GM23248 (cell line): ENCODE measurements around the gene SH2D4B. TPM values are rescaled to one million over a fixed set of nuclear protein-coding genes. Genes with fewer than 3 reads are reported as not detected.

ENCODE experiments used
- DNase-seq: peaks from one replicate; pipeline ENCODE4 v3.0.0-alpha.2; 2015
- H2AFZ ChIP-seq: fragments of 200-600 bp; sonication (generic); 2 replicates; pipeline ENCODE4 v1.6.1; 2016; ENCODE audit warnings: antibody characterized with exemption
- H3F3A ChIP-seq: fragments of 200-600 bp; sonication (generic); 2 replicates; pipeline ENCODE4 v1.6.1; 2016; ENCODE audit warnings: mild to moderate bottlenecking, antibody characterized with exemption, mixed run types; ENCODE audit not compliant: insufficient read depth
- H3K27ac ChIP-seq: fragments of 200-600 bp; sonication (generic); 2 replicates; pipeline ENCODE4 v1.5.1; 2016; ENCODE audit warnings: mild to moderate bottlenecking
- H3K27me3 ChIP-seq: fragments of 200-600 bp; sonication (generic); replicated peaks from 2 replicates; pipeline ENCODE4 v1.6.1; 2016; ENCODE audit warnings: mild to moderate bottlenecking; ENCODE audit not compliant: insufficient read depth
- H3K36me3 ChIP-seq: fragments of 200-600 bp; sonication (generic); 2 replicates; pipeline ENCODE4 v1.6.1; 2016; ENCODE audit warnings: low read depth, mild to moderate bottlenecking
- H3K4me1 ChIP-seq: fragments of 200-600 bp; sonication (generic); 2 replicates; pipeline ENCODE4 v1.6.1; 2016; ENCODE audit warnings: mild to moderate bottlenecking; ENCODE audit not compliant: insufficient read depth
- H3K4me2 ChIP-seq: fragments of 200-600 bp; sonication (generic); one replicate; pipeline ENCODE4 v1.6.1; 2016; ENCODE audit warnings: mild to moderate bottlenecking; ENCODE audit not compliant: unreplicated experiment
- H3K4me3 ChIP-seq: fragments of 200-600 bp; sonication (generic); 2 replicates; pipeline ENCODE4 v1.5.1; 2016; ENCODE audit warnings: mild to moderate bottlenecking
- H3K79me2 ChIP-seq: fragments of 200-600 bp; sonication (generic); 2 replicates; pipeline ENCODE4 v1.6.1; 2016; ENCODE audit warnings: mild to moderate bottlenecking; ENCODE audit not compliant: insufficient read depth
- H3K9ac ChIP-seq: fragments of 200-600 bp; sonication (generic); 2 replicates; pipeline ENCODE4 v1.6.1; 2016; ENCODE audit warnings: mild to moderate bottlenecking
- H3K9me2 ChIP-seq: fragments of 200-600 bp; sonication (generic); 2 replicates; pipeline ENCODE4 v1.6.1; 2016; ENCODE audit warnings: mixed run types, mild to moderate bottlenecking, moderate library complexity; ENCODE audit not compliant: insufficient read depth
- H3K9me3 ChIP-seq: fragments of 200-600 bp; sonication (generic); one replicate; pipeline ENCODE4 v1.6.1; 2017; ENCODE audit warnings: low read depth
- H4K20me1 ChIP-seq: fragments of 200-600 bp; sonication (generic); 2 replicates; pipeline ENCODE4 v1.6.0; 2016; ENCODE audit not compliant: insufficient read depth
- EZH2 ChIP-seq: fragments of 200-600 bp; sonication (generic); IDR thresholded peaks from 2 replicates; pipeline ENCODE4 v1.6.1; 2018; ENCODE audit warnings: antibody characterized with exemption, mild to moderate bottlenecking; ENCODE audit not compliant: insufficient read depth, poor library complexity, severe bottlenecking
- EZH2phosphoT487 ChIP-seq: fragments of 200-600 bp; sonication (generic); IDR thresholded peaks from 2 replicates; pipeline ENCODE4 v1.6.1; 2018; ENCODE audit warnings: antibody characterized with exemption, moderate library complexity, mild to moderate bottlenecking, low read depth; ENCODE audit not compliant: insufficient read depth
- WGBS, 2 experiments: methylation state at CpG; one replicate each; pipeline ENCODE4 v1.1.6; 2015 to 2017; ENCODE audit warnings: low lambda C conversion rate in 2 of 2, low coverage in 1 of 2; ENCODE audit errors: missing lambda C conversion rate in 2 of 2; 5-methylcytosine and 5-hydroxymethylcytosine counted together
- in situ Hi-C: fragments of 300-500 bp; cut with MboI; formaldehyde crosslinking; loops from 2 replicates; pipeline ENCODE4 v1.15.0; 2020
- polyA plus RNA-seq: library from polyadenylated mRNA; unstranded; fragments of >200 nt; fragmentation: Nextera tagmentation; extraction: Ambion mirVana; gene quantifications from 2 replicates; pipeline ENCODE4 v1.2.1, GENCODE V29; 2016
- total RNA-seq: library from RNA; depleted of rRNA; stranded (reverse); fragments of >200 nt; shearing (Covaris generic); gene quantifications from 2 replicates; pipeline ENCODE4 v1.2.3, GENCODE V29; 2014

SH2D4B gene
- total and polyA plus RNA-seq, 2 experiments from 2014 or later: not detected

DNA sequence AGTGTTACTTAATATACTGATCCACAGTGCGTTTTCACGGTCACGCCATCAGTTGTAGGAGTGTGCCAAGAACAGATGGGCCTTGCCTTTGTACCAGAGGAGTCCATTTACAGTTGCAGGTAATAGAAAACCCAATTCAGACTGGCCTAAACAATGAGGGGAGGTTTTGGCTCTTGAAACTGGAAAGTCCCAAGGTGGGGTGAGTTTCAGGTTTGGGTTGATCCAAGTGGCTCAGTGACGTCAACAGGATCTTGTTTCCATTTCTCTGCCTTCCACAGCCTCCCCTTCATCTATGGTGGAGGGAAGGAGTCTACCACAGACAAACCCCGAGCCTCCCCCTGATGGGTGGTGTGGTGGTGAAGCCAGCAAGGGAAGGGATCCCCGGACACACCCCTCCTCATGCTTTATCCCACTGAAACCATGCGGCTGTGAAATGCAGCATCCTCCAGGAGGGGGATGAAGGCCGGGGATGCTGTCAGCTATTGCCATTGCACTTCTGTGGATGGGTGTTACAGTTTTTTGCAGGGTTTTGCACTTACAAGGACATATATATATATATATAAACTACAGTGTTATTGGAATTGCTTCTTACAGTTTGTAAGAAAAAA lies 14.8 kb upstream of the SH2D4B start:
- in situ Hi-C loops: no loop called here
- WGBS, 2 experiments: 68 to 69% methylated on average over 8 of the region's 8 CpGs
- TF ChIP-seq EZH2 (no peak), EZH2phosphoT487 (no peak)
- Histone ChIP-seq H3K9me3 (no peaks in the 10 kb centered on the region), H3K9me2 (no peaks in the 10 kb centered on the region), H3K36me3 (no peaks in the 10 kb centered on the region), H3K79me2 (no peaks in the 10 kb centered on the region), H4K20me1 (no peaks in the 10 kb centered on the region), H3K4me3 (no peak overlapping the region), H3K27ac (no peak overlapping the region), H3K4me2 (no peak overlapping the region), H2AFZ (no peak overlapping the region), H3K4me1 (no peaks in the 10 kb centered on the region), H3K9ac (no peak overlapping the region), H3F3A (no peaks in the 10 kb centered on the region), H3K27me3 (no peaks in the 10 kb centered on the region)
- DNase-seq: no peak

GRCh38 chr10:80523773-80524172 lies 13.9 kb upstream of the SH2D4B start:
- no peaks in the 10 kb centered on the region for H3K36me3 ChIP-seq
- no peaks in the 10 kb centered on the region for H4K20me1 ChIP-seq
- no peaks in the 10 kb centered on the region for H3K27me3 ChIP-seq
- no peaks in the 10 kb centered on the region for H3K79me2 ChIP-seq
- H3K9me3 ChIP-seq: no peaks in the 10 kb centered on the region
- no peak for DNase-seq
- TF ChIP-seq EZH2: no peak
- TF ChIP-seq EZH2phosphoT487: no peak
- no peak overlapping the region for H3K27ac ChIP-seq
- H2AFZ ChIP-seq: no peak overlapping the region
- H3K4me3 ChIP-seq: no peak overlapping the region
- H3K9me2 ChIP-seq: no peaks in the 10 kb centered on the region
- in situ Hi-C loops: no loop called here
- no peaks in the 10 kb centered on the region for H3K4me1 ChIP-seq
- WGBS, 2 experiments: 76 to 82% methylated on average over 6 of the region's 6 CpGs
- no peaks in the 10 kb centered on the region for H3F3A ChIP-seq
- no peak overlapping the region for H3K9ac ChIP-seq
- no peak overlapping the region for H3K4me2 ChIP-seq

DNA sequence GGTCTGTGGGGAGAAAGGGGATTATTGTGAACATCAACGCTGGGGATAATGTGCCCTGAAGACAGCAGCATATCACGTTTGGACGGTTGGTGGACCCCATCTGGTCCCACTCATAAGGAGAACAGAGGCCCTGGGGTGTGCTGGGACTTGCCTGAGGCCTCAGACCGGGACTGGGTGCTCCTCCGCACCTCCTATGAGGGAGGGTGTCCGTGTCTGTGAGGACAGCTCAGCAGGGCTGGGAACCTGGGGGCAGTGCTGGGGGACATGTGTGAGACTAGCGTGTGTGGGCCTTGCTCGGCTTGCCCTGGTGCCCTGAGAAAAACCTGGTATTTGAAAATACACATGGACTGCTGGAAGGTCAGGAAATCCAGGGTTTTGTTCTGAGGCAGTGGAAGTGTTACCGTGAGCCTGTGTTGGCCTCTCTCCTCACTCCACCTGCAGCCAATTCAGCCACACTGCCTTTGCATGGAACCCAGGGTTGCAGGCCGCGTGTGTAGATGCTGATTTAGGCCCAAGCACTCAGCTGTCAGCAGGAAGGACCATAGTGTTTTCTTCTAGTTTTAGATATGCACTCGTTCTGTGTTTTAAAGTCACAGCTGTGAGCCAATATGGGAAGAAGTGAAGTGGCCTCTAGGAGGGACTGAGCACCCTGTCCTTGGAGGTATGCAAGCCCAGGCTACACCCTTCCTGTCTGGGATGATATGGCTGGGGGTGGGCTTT lies 13.4 kb upstream of the SH2D4B start:
- in situ Hi-C loops: no loop called here
- H3K27ac ChIP-seq: no peak overlapping the region

DNA sequence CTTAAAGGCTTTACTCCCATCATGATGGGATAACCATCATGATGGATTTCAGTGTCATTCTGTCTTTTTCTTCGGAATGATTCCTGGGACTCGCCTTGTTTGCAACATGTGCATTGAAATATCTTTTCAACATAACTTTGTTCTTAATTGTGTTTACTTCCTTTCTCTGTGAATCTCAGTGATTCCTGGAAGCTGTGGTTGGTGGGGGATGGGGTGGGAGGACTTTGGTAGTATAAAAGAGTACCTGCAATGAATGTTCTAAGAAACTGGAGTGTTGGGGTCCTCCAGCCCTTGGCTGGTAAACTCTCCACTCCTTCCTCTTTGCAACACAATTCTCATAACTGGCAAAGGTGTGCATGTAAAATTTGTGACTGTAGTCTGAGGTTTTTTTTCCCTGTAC lies 11.5 kb upstream of the SH2D4B start:
- H3K79me2 ChIP-seq: no peaks in the 10 kb centered on the region
- H3K36me3 ChIP-seq: no peaks in the 10 kb centered on the region
- H3K4me2 ChIP-seq: no peak overlapping the region
- in situ Hi-C loops: no loop called here
- no peak overlapping the region for H3K27ac ChIP-seq
- no peaks in the 10 kb centered on the region for H3K9me2 ChIP-seq
- H4K20me1 ChIP-seq: no peaks in the 10 kb centered on the region
- no peak for DNase-seq
- WGBS, 2 experiments: 76 to 88% methylated on average over 2 of the region's 2 CpGs
- H3K27me3 ChIP-seq: no peaks in the 10 kb centered on the region
- H2AFZ ChIP-seq: no peak overlapping the region
- no peak overlapping the region for H3K9ac ChIP-seq
- H3K4me1 ChIP-seq: no peaks in the 10 kb centered on the region
- H3K4me3 ChIP-seq: no peak overlapping the region
- no peaks in the 10 kb centered on the region for H3F3A ChIP-seq
- TF ChIP-seq EZH2 (no peak), EZH2phosphoT487 (no peak)
- H3K9me3 ChIP-seq: no peaks in the 10 kb centered on the region

More for the DNA sequence above, 13.4 kb upstream of the SH2D4B start:
- H2AFZ ChIP-seq: no peak overlapping the region
- H3K9ac ChIP-seq: no peak overlapping the region
- no peaks in the 10 kb centered on the region for H3K9me3 ChIP-seq
- no peaks in the 10 kb centered on the region for H3K4me1 ChIP-seq
- no peaks in the 10 kb centered on the region for H4K20me1 ChIP-seq
- no peaks in the 10 kb centered on the region for H3K36me3 ChIP-seq
- no peaks in the 10 kb centered on the region for H3F3A ChIP-seq
- no peaks in the 10 kb centered on the region for H3K27me3 ChIP-seq
- DNase-seq: no peak
- H3K9me2 ChIP-seq: no peaks in the 10 kb centered on the region
- TF ChIP-seq EZH2: no peak
- no peak for TF ChIP-seq EZH2phosphoT487
- no peak overlapping the region for H3K4me3 ChIP-seq
- no peaks in the 10 kb centered on the region for H3K79me2 ChIP-seq
- 61 to 69% methylated on average over 12 of the region's 12 CpGs for WGBS, 2 experiments
- H3K4me2 ChIP-seq: no peak overlapping the region
